Measurements from ENCODE around the gene MRPS34. TPM values are rescaled to one million over a fixed set of nuclear protein-coding genes. Genes with fewer than 3 reads are reported as not detected.

The MRPS34 gene
- total RNA-seq, 3 donors from 2014 or later, result 85.9 to 95.4 (median 87.8) TPM

DNA sequence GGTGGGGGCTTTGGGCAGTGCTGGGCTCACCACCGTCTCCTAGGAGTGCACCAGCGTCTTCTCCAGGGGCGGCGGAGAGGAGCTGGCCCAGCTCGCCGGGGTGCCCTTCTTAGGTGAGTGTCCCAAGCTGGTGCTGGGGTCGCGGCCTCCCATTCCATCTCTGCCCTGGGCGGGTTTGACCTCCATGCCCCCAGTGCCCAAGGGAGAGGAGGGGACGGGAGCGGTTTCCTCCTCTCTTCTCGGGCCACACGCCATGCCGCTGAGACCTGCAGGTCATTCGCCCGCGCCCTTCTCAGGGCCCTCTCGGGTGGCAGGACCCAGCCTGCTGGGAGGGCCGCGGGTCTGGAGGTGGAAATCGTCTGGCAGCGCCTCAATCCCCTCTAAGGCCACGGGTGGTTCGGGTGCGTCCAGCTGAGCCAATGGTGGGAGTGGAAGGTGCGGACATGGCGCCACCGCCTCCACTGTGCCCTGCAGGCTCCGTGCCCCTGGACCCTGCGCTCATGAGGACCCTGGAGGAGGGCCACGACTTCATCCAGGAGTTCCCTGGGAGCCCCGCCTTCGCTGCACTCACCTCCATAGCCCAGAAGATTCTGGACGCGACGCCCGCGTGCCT is 15.3 kb upstream of the MRPS34 start:
- intact Hi-C loops (cut with DNase I; ENCODE audit: low total_unique reads), result no loop called here
- Histone ChIP-seq H3K4me1 (peaks cover 0 to 6% of the 10 kb centered on the region in 2 donors), H3K36me3 (no peaks in the 10 kb centered on the region), H3K4me3 (no peak overlapping the region), H3K27ac (peak overlapping the region; percentile 22 to 63), H3K27me3 (no peaks in the 10 kb centered on the region), H3K9me3 (no peaks in the 10 kb centered on the region)
- DNase-seq (ENCODE audit: low spot score in 2 of 2), result no peak
- TF ChIP-seq POLR2A (IDR thresholded peaks at IDR 0.05) (no peak), POLR2AphosphoS5 (IDR thresholded peaks at IDR 0.05) (no peak)
- TF ChIP-seq, protein P1, sequence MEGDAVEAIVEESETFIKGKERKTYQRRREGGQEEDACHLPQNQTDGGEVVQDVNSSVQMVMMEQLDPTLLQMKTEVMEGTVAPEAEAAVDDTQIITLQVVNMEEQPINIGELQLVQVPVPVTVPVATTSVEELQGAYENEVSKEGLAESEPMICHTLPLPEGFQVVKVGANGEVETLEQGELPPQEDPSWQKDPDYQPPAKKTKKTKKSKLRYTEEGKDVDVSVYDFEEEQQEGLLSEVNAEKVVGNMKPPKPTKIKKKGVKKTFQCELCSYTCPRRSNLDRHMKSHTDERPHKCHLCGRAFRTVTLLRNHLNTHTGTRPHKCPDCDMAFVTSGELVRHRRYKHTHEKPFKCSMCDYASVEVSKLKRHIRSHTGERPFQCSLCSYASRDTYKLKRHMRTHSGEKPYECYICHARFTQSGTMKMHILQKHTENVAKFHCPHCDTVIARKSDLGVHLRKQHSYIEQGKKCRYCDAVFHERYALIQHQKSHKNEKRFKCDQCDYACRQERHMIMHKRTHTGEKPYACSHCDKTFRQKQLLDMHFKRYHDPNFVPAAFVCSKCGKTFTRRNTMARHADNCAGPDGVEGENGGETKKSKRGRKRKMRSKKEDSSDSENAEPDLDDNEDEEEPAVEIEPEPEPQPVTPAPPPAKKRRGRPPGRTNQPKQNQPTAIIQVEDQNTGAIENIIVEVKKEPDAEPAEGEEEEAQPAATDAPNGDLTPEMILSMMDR (IDR thresholded peaks at IDR 0.05), result no peak

DNA sequence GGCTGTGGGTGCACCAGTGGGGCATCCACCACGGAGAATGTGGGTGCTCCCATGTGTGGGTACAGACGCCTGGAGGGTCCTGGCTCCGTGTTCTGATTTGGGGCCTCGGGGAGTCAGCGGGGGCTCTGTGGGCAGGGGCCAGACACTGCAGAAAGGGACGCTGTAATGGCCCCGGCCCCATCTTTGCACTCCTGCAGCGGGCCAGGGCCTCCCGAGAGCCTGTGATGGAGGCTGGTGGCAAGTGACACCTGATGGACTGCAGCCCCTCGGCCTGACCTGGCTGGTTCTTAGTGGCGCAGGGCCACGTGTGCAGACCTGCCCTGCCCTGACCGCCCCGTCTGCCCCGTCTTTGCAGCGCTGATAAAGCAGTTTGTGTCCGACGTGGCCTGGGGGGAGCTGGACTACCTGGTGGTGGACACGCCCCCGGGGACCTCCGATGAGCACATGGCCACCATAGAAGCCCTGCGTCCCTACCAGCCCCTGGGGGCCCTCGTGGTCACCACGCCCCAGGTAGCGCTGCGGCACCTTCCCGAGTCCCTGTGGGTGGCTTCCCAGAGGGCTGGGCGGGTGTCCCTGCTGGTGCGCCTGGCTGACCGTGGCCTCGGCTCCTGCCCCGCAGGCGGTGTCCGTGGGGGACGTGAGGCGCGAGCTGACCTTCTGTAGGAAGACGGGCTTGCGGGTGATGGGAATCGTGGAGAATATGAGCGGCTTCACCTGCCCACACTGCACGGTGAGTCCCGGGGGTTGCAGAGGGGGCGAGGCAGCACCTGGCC is 14.6 kb upstream of the MRPS34 start:
- intact Hi-C loops (cut with DNase I; ENCODE audit: low total_unique reads), result no loop called here
- no peaks in the 10 kb centered on the region for H3K9me3 ChIP-seq
- H3K27ac ChIP-seq, result no peak overlapping the region
- H3K4me1 ChIP-seq, result peaks cover 0 to 6% of the 10 kb centered on the region in 2 donors
- no peak overlapping the region for H3K4me3 ChIP-seq
- DNase-seq (ENCODE audit: low spot score in 2 of 2), result no peak
- H3K36me3 ChIP-seq, result no peaks in the 10 kb centered on the region
- H3K27me3 ChIP-seq, result no peaks in the 10 kb centered on the region
- TF ChIP-seq, protein P1 (IDR thresholded peaks at IDR 0.05), result no peak

DNA sequence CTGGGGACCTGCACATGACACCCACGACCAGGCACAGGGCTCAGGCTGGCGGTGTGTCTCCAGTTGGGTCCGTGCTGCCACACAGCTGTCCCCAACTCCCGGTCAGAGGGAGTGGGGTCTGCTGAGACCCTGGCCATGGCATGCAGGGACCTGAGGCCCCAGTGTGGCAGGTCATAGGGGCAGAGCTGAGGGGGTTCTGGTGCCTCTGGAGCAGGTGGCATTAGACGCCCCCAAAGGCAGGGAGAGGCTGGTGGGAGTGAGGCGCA is 14.1 kb upstream of the MRPS34 start:
- intact Hi-C loops (cut with DNase I; ENCODE audit: low total_unique reads), result no loop called here
- H3K27ac ChIP-seq, result no peak overlapping the region
- peaks cover 0 to 6% of the 10 kb centered on the region in 2 donors for H3K4me1 ChIP-seq
- H3K36me3 ChIP-seq, result no peaks in the 10 kb centered on the region
- H3K27me3 ChIP-seq, result no peaks in the 10 kb centered on the region
- no peak for TF ChIP-seq POLR2A (IDR thresholded peaks at IDR 0.05)
- TF ChIP-seq, protein P1 (IDR thresholded peaks at IDR 0.05), result no peak
- TF ChIP-seq POLR2AphosphoS5 (IDR thresholded peaks at IDR 0.05), result no peak
- no peak for DNase-seq (ENCODE audit: low spot score in 2 of 2)
- no peaks in the 10 kb centered on the region for H3K9me3 ChIP-seq
- no peak overlapping the region for H3K4me3 ChIP-seq

DNA sequence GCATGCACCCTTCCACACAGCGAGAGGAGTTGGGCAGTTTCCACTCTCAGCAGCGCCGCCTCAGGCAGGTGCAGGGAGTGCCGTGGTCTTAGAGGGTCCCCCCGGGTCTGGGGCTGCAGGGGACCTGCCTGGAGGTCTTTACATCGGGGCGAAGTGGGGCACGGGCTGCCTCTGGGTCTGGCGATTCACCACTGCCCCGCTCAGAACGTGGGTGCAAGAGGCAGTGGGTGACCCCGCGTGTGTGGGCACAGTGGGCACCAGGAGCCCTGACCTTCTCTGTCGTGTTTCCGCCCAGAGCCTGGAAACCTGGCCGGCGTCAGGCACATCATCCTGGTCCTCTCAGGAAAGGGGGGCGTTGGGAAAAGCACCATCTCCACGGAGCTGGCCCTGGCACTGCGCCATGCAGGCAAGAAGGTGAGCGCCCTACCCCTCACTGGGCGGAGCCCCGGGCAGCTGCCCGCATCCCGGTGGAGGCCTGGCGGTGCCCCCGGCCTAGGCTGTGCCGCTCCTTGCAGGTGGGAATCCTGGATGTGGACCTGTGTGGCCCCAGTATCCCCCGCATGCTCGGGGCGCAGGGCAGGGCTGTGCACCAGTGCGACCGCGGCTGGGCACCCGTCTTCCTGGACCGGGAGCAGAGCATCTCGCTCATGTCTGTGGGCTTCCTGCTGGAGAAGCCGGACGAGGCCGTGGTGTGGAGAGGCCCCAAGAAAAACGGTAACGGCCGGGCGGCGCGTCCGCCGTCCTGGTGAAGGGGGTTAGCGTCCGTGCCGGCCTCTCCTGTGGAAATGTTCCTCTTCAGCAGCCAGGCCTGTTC is 13.5 kb upstream of the MRPS34 start:
- H3K27ac ChIP-seq, result no peak overlapping the region
- intact Hi-C loops (cut with DNase I; ENCODE audit: low total_unique reads), result no loop called here
- no peaks in the 10 kb centered on the region for H3K9me3 ChIP-seq
- no peak for DNase-seq (ENCODE audit: low spot score in 2 of 2)
- peaks cover 0 to 7% of the 10 kb centered on the region in 2 donors for H3K4me1 ChIP-seq
- no peaks in the 10 kb centered on the region for H3K36me3 ChIP-seq
- no peak overlapping the region for H3K4me3 ChIP-seq
- TF ChIP-seq POLR2AphosphoS5 (IDR thresholded peaks at IDR 0.05), result no peak
- no peak for TF ChIP-seq POLR2A (IDR thresholded peaks at IDR 0.05)
- TF ChIP-seq, protein P1 (IDR thresholded peaks at IDR 0.05), result no peak
- no peaks in the 10 kb centered on the region for H3K27me3 ChIP-seq

DNA sequence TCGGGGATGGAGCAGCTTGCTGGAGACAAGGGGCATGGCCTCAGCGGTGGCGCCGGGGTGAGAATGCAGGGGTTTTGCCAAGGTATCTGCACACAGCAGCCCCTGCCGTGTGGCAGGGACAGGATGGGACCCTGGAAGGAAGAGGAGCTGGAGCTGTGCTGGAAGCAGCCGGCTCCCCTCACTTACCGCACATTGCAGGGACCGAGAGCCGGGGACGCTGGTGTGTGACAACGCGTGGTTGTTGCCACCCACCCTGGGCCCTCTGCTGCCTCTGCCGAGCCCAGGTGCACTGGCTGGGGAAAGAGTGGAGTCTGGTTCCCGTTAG is 12.9 kb upstream of the MRPS34 start:
- no peak overlapping the region for H3K27ac ChIP-seq
- intact Hi-C loops (cut with DNase I; ENCODE audit: low total_unique reads), result no loop called here
- peaks cover 0 to 13% of the 10 kb centered on the region in 2 donors for H3K4me1 ChIP-seq
- no peak for DNase-seq (ENCODE audit: low spot score in 2 of 2)
- no peaks in the 10 kb centered on the region for H3K27me3 ChIP-seq
- H3K9me3 ChIP-seq, result no peaks in the 10 kb centered on the region
- TF ChIP-seq POLR2AphosphoS5 (IDR thresholded peaks at IDR 0.05), result no peak
- no peak overlapping the region for H3K4me3 ChIP-seq
- no peaks in the 10 kb centered on the region for H3K36me3 ChIP-seq
